RPMI7951 (cell line): Measurements from ENCODE around the gene BMPR1A. TPM values are rescaled to one million over a fixed set of nuclear protein-coding genes. Genes with fewer than 3 reads are reported as not detected.

ENCODE experiments used
- DNase-seq: peaks from one replicate; pipeline ENCODE4 v3.0.0-alpha.2; 2012; ENCODE audit warnings: low read depth
- total RNA-seq: library from RNA; depleted of rRNA; stranded (reverse); fragments of >200 nt; shearing (Covaris generic); gene quantifications from 2 replicates; pipeline ENCODE4 v1.2.3, GENCODE V29; 2014

Gene BMPR1A
- total RNA-seq, 1 experiment from 2014 or later, result 30.3 TPM

- no peak for DNase-seq
Measured at GRCh38 chr10:86763404-86763803, 7.0 kb downstream of the BMPR1A start.

- no peak for DNase-seq
Measured at GRCh38 chr10:86765548-86765947, 9.1 kb downstream of the BMPR1A start.

GRCh38 chr10:86768412-86769062 lies 12.1 kb downstream of the BMPR1A start:
- no peak for DNase-seq

GRCh38 chr10:86769991-86770390 lies 13.6 kb downstream of the BMPR1A start:
- DNase-seq, result no peak

GRCh38 chr10:86770412-86770960 lies 14.1 kb downstream of the BMPR1A start:
- DNase-seq, result peak; percentile 20

- DNase-seq, result no peak
Measured at GRCh38 chr10:86773498-86773897, 17.1 kb downstream of the BMPR1A start.

- peak; percentile 34 for DNase-seq
Measured at GRCh38 chr10:86775056-86775869, 18.8 kb downstream of the BMPR1A start.

- DNase-seq, result no peak
Measured at GRCh38 chr10:86775870-86776180, 19.4 kb downstream of the BMPR1A start.

- DNase-seq, result peak; percentile 19
Measured at GRCh38 chr10:86779220-86780017, 23.0 kb downstream of the BMPR1A start.

- DNase-seq, result no peak
Measured at GRCh38 chr10:86782701-86783418, 26.4 kb downstream of the BMPR1A start.

- DNase-seq, result no peak
Measured at GRCh38 chr10:86785037-86785436, 28.6 kb downstream of the BMPR1A start.

- no peak for DNase-seq
Measured at GRCh38 chr10:86785968-86786367, 29.5 kb downstream of the BMPR1A start.

- DNase-seq, result no peak
Measured at GRCh38 chr10:86786368-86786767, 29.9 kb downstream of the BMPR1A start.

GRCh38 chr10:86790394-86790793 lies 34.0 kb downstream of the BMPR1A start:
- no peak for DNase-seq

GRCh38 chr10:86792461-86793167 lies 36.2 kb downstream of the BMPR1A start:
- DNase-seq, result no peak

- no peak for DNase-seq
Measured at GRCh38 chr10:86793696-86794095, 37.3 kb downstream of the BMPR1A start.

- DNase-seq, result peak; percentile 72
Measured at GRCh38 chr10:86795353-86795752, 38.9 kb downstream of the BMPR1A start.

- no peak for DNase-seq
Measured at GRCh38 chr10:86798025-86798424, 41.6 kb downstream of the BMPR1A start.

- DNase-seq, result peak; percentile 32
Measured at GRCh38 chr10:86798611-86799010, 42.2 kb downstream of the BMPR1A start.

- no peak for DNase-seq
Measured at GRCh38 chr10:86799188-86799845, 42.9 kb downstream of the BMPR1A start.
